T1000 (cell line): ENCODE results near the gene MTMR3.

Experiments used
- DNase-seq: peaks from one replicate; lab custom pipeline; 2025; ENCODE audit warnings: mixed read lengths; lab: John Stamatoyannopoulos, UW

The MTMR3 gene

GRCh38 chr22:30027169-30027568 is 144.2 kb downstream of the MTMR3 start:
- DNase-seq = no peak

DNA sequence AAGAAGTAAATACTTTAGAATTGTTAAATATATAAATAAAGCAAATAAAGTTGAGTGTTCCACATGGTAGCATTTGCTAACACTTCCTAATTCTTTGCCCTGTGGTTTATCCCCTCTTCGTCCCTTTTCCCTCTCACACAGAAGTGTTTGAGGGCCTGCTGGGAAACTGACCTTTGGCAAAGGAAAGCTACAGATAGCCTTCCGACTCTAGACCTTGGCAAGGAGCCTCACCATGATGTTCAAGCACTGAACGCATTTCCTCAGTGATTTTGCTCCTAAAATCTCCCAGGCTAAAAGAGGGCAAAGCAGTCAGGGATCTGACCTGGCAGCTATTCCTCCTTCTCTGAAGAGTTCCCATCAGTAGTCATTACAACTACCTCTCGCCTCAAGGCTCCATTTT is 144.8 kb downstream of the MTMR3 start:
- DNase-seq = no peak

GRCh38 chr22:30028731-30029130 is 145.8 kb downstream of the MTMR3 start:
- DNase-seq = no peak

DNA sequence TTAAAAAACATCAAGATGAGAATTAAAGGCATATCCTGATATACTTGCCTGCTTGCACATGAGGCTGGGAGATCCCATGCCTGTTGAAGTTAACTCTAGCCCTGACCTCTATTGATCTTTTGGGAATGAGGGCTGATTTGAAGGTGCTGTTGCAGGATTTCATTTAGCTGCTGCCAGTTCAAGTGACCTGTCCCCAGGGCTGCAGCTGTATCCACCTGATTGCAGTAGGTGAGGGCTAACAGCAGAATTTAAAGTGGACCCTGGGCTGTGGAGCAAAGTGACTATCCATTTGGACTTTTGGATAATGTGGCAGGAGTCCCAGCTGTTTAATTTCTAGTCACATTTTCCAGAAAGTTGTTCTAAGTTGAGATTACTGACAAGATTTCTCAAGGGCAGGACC is 146.5 kb downstream of the MTMR3 start:
- DNase-seq = no peak

- DNase-seq = no peak
Measured at GRCh38 chr22:30030329-30030728, 147.4 kb downstream of the MTMR3 start.

- no peak for DNase-seq
Measured at GRCh38 chr22:30031328-30031727, 148.4 kb downstream of the MTMR3 start.

DNA sequence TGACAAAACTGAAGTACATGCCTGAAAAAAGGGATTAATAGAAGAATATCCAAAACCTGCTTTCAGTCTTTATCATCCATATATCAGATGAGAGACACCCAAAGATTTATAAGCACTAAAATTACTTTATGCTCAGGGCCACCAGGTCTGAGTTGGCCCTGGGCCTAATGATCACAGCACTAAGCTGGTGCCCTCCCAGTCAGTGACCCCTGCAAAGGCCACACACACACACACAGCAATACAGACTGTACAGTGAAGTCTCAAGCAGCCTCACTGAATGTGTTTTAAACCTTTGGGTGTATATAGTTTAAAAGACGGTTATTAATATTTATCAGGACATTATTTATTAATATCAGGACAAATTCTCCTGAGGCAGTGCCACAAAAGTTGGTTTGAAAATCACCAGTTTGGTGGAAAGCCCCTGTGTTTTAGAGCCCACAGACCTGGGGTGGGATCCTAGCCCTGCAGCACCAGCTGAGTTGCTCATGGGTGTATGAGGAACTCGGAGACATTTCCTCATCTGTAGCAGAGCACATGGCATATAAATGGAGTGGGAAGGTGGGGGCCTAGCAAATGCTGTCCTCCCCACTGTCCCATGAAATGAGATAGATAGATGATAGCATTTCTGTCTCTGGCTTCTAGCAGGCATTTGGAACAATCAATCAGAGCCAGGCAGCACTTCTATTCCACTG is 148.9 kb downstream of the MTMR3 start:
- no peak for DNase-seq

DNA sequence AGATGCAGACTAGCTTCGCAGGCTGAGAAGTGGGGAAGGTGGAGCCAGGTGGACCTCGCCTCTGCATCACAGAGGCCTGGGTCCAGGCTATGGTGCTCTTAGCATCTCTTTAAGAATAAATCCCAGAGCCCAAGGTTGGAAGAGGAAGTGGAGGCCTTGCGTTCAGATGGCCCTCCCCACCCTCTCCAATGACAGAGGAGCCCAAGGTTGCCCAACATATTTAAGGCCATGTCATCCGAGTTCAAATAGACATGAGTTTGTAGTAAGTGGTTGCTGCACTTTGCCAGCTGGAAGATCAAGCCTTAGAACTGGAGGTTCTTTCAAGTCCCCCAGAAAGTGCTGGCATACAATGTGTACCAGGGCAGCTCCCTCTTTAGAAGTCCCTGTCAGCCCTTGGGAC is 150.2 kb downstream of the MTMR3 start:
- DNase-seq = no peak

GRCh38 chr22:30033901-30034300 is 150.9 kb downstream of the MTMR3 start:
- DNase-seq = no peak

GRCh38 chr22:30036656-30037055 is 153.7 kb downstream of the MTMR3 start:
- DNase-seq = no peak

GRCh38 chr22:30038219-30038618 is 155.2 kb downstream of the MTMR3 start:
- DNase-seq = peak; percentile 48

DNA sequence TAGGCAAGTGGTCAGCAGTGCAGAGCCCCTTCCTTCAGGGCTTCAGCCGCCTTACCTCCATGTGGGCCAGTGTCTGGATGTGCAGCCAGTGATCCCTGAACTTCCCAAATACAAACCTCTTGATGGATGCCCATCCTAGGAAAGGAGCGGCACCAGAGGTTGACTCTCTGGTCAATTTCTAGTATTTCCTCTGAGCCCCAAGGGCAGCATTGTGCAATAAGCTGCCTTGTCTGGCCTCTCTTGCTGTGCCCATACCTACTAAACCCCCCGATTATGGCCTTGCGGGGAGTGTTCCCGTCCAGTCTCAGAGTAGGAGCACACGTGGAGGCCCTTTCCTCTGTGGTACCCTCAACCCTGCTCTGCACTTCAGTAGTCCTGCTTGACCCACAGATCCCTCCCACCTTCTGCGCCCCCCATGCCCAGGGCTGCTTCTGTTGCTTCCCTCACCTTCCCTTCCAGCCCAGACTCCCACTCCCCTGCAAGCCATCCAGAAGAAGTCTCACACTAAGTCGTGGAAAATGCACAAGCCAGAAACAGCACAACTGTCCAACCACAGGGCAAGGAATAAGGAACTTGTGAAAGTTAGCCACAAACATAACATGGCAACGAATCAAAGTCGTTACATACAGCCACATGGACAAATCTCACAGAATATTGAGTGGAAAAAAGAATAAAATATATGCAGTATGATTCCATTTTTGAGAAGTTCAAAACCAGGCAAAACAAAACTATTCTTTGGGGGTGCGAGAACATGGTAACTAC is 157.7 kb downstream of the MTMR3 start:
- DNase-seq = no peak

- DNase-seq = no peak
Measured at GRCh38 chr22:30041475-30041874, 158.5 kb downstream of the MTMR3 start.

- no peak for DNase-seq
Measured at GRCh38 chr22:30041881-30042280, 158.9 kb downstream of the MTMR3 start.

DNA sequence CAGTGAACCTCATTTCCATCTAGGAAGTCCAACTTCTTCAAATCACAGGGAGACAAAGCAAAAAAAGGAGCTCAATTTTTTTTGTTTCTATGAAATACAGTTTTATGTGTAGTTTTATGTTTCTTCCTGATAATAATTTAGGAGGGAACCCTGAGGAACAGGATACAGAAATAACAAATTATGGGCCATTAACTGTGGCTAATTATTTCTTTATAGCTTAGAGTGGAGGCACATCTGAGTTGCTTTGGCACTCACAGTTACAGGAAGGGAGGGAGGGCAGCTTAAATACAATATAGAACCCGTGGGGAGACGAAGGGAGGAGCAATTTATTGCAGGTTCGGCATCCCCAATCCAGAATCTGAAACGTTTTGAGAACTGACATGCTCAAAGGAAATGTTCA is 160.2 kb downstream of the MTMR3 start:
- no peak for DNase-seq

- DNase-seq = peak; percentile 57
Measured at GRCh38 chr22:30044369-30044768, 161.4 kb downstream of the MTMR3 start.

- DNase-seq = no peak
Measured at GRCh38 chr22:30044881-30045493, 162.0 kb downstream of the MTMR3 start.

- no peak for DNase-seq
Measured at GRCh38 chr22:30045494-30045887, 162.5 kb downstream of the MTMR3 start.

GRCh38 chr22:30045901-30046715 is 163.1 kb downstream of the MTMR3 start:
- no peak for DNase-seq

DNA sequence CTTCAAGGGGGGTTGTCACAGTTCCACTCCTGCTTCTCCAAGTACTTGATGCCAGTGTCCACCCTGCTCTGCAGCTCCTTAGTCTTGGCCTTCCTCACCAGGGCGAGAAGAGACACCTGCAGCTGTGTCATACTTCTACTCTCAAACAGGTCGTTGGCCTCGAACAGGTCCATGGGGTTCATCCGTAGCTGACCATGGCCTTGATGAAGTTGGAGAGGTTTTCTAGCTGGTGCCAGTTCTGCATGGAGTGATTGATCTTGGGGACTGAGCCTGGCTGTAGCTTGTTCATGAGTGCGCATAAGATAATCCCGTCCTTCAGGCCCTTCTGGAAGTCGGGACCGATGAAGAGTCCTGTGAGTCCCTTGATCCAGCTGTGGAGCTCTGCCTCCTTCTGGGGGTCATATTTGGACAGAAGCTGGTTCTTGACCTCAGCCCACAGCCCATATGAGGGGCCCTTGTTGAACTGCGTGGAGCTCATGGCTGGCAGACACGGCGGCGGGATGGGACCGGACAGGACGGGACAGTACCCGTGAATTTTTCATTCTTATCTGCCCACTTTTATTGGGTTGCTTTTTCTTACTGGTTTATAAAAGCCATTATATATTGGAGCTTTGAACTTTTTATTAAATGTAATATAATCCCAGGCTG is 163.9 kb downstream of the MTMR3 start:
- no peak for DNase-seq

DNA sequence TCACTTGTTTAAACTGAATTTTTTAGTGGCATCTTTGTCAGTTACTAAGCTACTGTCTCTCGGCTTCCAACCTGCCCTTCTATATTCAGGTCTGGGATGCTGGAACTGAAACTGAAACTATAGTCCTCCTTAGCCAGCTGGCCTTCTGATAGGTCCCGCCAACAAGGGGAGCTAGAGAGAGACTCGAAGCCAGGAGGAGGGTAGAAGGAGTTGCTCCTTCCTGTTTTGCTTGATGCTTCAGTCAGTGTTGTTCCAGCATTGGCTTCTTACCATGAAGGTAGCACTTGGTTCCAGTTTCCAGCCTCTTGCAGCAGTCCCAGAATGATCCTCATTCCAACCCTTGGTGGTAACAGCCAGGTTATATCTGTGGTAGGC is 164.4 kb downstream of the MTMR3 start:
- DNase-seq = no peak

GRCh38 chr22:30048681-30049080 is 165.7 kb downstream of the MTMR3 start:
- no peak for DNase-seq
